HepG2 (cell line): ENCODE data around the gene BCL2L1. TPM values are rescaled to one million over a fixed set of nuclear protein-coding genes. Genes with fewer than 3 reads are reported as not detected.
A peak's percentile ranks its signal among the peaks of the same experiment; 100 is the strongest.

Source experiments
- ATF7-NPFF ChIP-seq: sonication (generic); formaldehyde crosslinking; IDR thresholded peaks from 2 replicates; pipeline ENCODE4 v1.8.1; 2023; ENCODE audit warnings: mild to moderate bottlenecking, low read depth, missing genetic modification reagents, moderate library complexity
- ETV5 ChIP-seq: IDR thresholded peaks from 2 replicates; pipeline ENCODE4 v1.6.1; 2018; ENCODE audit warnings: missing biosample characterization, missing genetic modification reagents, inconsistent platforms, borderline replicate concordance
- FOXA3 ChIP-seq: IDR thresholded peaks from 2 replicates; pipeline ENCODE4 v1.6.1; 2016; ENCODE audit warnings: missing genetic modification reagents, missing compliant biosample characterization
- HOXA5 ChIP-seq: sonication (generic); formaldehyde crosslinking; IDR thresholded peaks from 2 replicates; pipeline ENCODE4 v1.4.0; 2020; ENCODE audit warnings: missing genetic modification reagents
- SCMH1 ChIP-seq: sonication (generic); formaldehyde crosslinking; IDR thresholded peaks from 2 replicates; pipeline ENCODE4 v1.9.0; 2021; ENCODE audit warnings: missing genetic modification reagents, mild to moderate bottlenecking, borderline replicate concordance
- SOX5 ChIP-seq: IDR thresholded peaks from 2 replicates; pipeline ENCODE4 v1.6.1; 2016; ENCODE audit warnings: borderline replicate concordance
- TBP ChIP-seq: sonication (generic); formaldehyde crosslinking; IDR thresholded peaks from 2 replicates; pipeline ENCODE4 v1.5.0; 2020; ENCODE audit warnings: missing genetic modification reagents
- TEAD2 ChIP-seq: sonication (generic); formaldehyde crosslinking; IDR thresholded peaks from 2 replicates; pipeline ENCODE4 v1.9.0; 2021; ENCODE audit warnings: missing genetic modification reagents
- ZNF124 ChIP-seq: sonication (generic); formaldehyde crosslinking; IDR thresholded peaks from 2 replicates; pipeline ENCODE4 v1.4.0; 2020; ENCODE audit warnings: missing genetic modification reagents
- ZNF44 ChIP-seq: sonication (generic); formaldehyde crosslinking; IDR thresholded peaks from 2 replicates; pipeline ENCODE4 v1.5.1; 2020; ENCODE audit warnings: mild to moderate bottlenecking, missing genetic modification reagents
- ZNF589 ChIP-seq: sonication (generic); formaldehyde crosslinking; conservative IDR thresholded peaks from 2 replicates; pipeline ENCODE4 v1.8.0; 2022; ENCODE audit warnings: mild to moderate bottlenecking, moderate library complexity, missing genetic modification reagents
- polyA plus RNA-seq, 8 experiments: library from polyadenylated mRNA; depleted of rRNA in 3 of 8; stranded (reverse) in 7 of 8; unstranded in 1 of 8; fragments of >200 nt; fragmentation: Illumina TruSeq in 4 of 8; extraction: Trizol in 4 of 8; gene quantifications; 2 replicates each; pipeline versions ENCODE4 v1.2.1 to v1.2.3, GENCODE V29; 2011 to 2016; ENCODE audit warnings: low read depth in 4 of 8, missing spikeins in 1 of 8, mixed read lengths in 1 of 8; ENCODE audit not compliant: insufficient read depth in 1 of 8
- total RNA-seq, 5 experiments: library from RNA; depleted of rRNA; stranded (reverse); fragments of >200 nt; fragmentation: Illumina TruSeq; extraction: Trizol; gene quantifications; 2 replicates each; pipeline ENCODE4 v1.2.3, GENCODE V29; 2016; ENCODE audit warnings: low read depth in 1 of 5
- TF ChIP-seq, protein P1 (sequence below), 2 experiments: fragments of 450-650 bp in 1 of 2; sonication (generic) in 1 of 2; formaldehyde crosslinking in 1 of 2; IDR thresholded peaks; 2 replicates each; pipeline versions ENCODE4 v1.6.1 to v1.8.0; 2016 to 2022; ENCODE audit warnings: antibody characterized with exemption in 1 of 2, mild to moderate bottlenecking in 1 of 2, missing genetic modification reagents in 1 of 2
- TF ChIP-seq, protein P2 (sequence below): IDR thresholded peaks from 2 replicates; pipeline ENCODE4 v1.6.1; 2016; ENCODE audit warnings: missing compliant biosample characterization, missing genetic modification reagents, borderline replicate concordance
- TF ChIP-seq, protein P3 (sequence below): sonication (generic); formaldehyde crosslinking; IDR thresholded peaks from 2 replicates; pipeline ENCODE4 v1.4.0; 2020; ENCODE audit warnings: missing genetic modification reagents
- TF ChIP-seq, protein P4 (sequence below): sonication (generic); formaldehyde crosslinking; IDR thresholded peaks from 2 replicates; pipeline ENCODE4 v1.5.0; 2020; ENCODE audit warnings: missing genetic modification reagents

BCL2L1 gene
- total and polyA plus RNA-seq, 2 of the 13 experiments (the other 11 are each of a cell fraction or from before 2014, with no cell fraction given) = 164 to 258 TPM

DNA sequence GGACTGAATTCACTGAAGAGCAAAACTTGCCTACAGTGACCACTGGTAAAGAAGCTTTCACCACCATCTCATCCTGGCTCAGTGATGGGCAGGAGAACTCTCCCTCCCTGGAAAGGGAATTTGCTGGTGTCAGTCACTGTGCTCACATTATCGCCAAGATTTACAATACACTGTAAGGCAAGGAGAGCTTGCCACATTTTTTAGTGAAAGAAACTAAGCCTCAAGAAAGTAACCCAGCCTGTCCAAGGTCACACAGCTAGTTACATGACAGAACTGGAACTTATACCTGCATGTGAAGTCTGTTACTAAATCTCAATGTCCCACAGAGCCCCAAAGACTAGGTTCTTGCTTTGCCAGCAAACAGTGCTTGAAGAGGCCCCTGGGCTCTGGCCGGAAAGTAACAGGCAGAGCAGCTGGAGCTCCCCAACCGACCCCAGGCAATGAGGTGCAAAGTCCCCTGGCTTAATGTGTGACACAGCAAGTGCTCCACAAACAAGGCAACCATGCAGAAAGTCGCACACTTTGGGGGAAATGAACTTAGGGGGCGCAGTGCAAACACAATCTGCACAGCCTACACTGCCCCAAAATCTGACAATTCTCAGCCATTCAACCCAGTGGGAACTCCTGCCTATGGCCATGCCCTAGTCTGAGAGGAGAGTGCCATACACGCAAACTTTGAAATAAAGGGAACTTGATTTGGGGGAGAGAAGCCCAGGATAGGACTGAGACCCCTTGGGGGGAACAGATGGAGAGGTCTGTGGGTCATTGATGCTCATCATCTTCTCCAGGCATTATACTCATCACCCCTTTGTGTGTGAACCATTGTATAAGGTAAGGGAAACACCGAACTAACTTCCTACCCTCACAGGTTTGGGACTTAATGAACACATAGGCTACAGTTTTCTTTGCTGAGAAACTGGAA lies 1.9 kb downstream of the BCL2L1 start (continued):
- TF ChIP-seq, protein P1, sequence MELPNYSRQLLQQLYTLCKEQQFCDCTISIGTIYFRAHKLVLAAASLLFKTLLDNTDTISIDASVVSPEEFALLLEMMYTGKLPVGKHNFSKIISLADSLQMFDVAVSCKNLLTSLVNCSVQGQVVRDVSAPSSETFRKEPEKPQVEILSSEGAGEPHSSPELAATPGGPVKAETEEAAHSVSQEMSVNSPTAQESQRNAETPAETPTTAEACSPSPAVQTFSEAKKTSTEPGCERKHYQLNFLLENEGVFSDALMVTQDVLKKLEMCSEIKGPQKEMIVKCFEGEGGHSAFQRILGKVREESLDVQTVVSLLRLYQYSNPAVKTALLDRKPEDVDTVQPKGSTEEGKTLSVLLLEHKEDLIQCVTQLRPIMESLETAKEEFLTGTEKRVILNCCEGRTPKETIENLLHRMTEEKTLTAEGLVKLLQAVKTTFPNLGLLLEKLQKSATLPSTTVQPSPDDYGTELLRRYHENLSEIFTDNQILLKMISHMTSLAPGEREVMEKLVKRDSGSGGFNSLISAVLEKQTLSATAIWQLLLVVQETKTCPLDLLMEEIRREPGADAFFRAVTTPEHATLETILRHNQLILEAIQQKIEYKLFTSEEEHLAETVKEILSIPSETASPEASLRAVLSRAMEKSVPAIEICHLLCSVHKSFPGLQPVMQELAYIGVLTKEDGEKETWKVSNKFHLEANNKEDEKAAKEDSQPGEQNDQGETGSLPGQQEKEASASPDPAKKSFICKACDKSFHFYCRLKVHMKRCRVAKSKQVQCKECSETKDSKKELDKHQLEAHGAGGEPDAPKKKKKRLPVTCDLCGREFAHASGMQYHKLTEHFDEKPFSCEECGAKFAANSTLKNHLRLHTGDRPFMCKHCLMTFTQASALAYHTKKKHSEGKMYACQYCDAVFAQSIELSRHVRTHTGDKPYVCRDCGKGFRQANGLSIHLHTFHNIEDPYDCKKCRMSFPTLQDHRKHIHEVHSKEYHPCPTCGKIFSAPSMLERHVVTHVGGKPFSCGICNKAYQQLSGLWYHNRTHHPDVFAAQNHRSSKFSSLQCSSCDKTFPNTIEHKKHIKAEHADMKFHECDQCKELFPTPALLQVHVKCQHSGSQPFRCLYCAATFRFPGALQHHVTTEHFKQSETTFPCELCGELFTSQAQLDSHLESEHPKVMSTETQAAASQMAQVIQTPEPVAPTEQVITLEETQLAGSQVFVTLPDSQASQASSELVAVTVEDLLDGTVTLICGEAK (IDR thresholded peaks at IDR 0.05) = no peak
- TF ChIP-seq, protein P1 (CRISPR knock-in tag; IDR thresholded peaks at IDR 0.05) = peak; percentile 90
- TF ChIP-seq SOX5 (peak; percentile 88), ATF7-NPFF (CRISPR knock-in tag) (peak; percentile 53; the same call in 1 of the 2 replicates), TEAD2 (CRISPR knock-in tag) (no peak), SCMH1 (CRISPR knock-in tag) (no peak), ETV5 (CRISPR knock-in tag) (peak; percentile 93; the same call in 1 of the 2 replicates), HOXA5 (CRISPR knock-in tag) (peak; percentile 88), FOXA3 (CRISPR knock-in tag) (peak; percentile 88), ZNF124 (peak; percentile 98), ZNF44 (CRISPR knock-in tag) (no peak; the same call in 1 of the 2 replicates), TBP (no peak; the same call in 1 of the 2 replicates), ZNF589 (CRISPR knock-in tag) (0 out of 2 replicates have a peak, but pooled peaks have one; percentile 23)
- TF ChIP-seq, protein P2, sequence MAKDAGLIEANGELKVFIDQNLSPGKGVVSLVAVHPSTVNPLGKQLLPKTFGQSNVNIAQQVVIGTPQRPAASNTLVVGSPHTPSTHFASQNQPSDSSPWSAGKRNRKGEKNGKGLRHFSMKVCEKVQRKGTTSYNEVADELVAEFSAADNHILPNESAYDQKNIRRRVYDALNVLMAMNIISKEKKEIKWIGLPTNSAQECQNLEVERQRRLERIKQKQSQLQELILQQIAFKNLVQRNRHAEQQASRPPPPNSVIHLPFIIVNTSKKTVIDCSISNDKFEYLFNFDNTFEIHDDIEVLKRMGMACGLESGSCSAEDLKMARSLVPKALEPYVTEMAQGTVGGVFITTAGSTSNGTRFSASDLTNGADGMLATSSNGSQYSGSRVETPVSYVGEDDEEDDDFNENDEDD (CRISPR knock-in tag) = peak; percentile 61
- TF ChIP-seq, protein P3, sequence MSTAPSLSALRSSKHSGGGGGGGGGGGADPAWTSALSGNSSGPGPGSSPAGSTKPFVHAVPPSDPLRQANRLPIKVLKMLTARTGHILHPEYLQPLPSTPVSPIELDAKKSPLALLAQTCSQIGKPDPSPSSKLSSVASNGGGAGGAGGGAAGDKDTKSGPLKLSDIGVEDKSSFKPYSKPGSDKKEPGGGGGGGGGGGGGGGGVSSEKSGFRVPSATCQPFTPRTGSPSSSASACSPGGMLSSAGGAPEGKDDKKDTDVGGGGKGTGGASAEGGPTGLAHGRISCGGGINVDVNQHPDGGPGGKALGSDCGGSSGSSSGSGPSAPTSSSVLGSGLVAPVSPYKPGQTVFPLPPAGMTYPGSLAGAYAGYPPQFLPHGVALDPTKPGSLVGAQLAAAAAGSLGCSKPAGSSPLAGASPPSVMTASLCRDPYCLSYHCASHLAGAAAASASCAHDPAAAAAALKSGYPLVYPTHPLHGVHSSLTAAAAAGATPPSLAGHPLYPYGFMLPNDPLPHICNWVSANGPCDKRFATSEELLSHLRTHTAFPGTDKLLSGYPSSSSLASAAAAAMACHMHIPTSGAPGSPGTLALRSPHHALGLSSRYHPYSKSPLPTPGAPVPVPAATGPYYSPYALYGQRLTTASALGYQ (CRISPR knock-in tag) = peak; percentile 76
- TF ChIP-seq, protein P4, sequence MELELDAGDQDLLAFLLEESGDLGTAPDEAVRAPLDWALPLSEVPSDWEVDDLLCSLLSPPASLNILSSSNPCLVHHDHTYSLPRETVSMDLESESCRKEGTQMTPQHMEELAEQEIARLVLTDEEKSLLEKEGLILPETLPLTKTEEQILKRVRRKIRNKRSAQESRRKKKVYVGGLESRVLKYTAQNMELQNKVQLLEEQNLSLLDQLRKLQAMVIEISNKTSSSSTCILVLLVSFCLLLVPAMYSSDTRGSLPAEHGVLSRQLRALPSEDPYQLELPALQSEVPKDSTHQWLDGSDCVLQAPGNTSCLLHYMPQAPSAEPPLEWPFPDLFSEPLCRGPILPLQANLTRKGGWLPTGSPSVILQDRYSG (CRISPR knock-in tag) = no peak
